ENCODE results near the gene CD36. TPM values are rescaled to one million over a fixed set of nuclear protein-coding genes. Genes with fewer than 3 reads are reported as not detected.

The CD36 gene
- total RNA-seq, 1 experiment from 2014 or later, result 1.4 TPM

DNA sequence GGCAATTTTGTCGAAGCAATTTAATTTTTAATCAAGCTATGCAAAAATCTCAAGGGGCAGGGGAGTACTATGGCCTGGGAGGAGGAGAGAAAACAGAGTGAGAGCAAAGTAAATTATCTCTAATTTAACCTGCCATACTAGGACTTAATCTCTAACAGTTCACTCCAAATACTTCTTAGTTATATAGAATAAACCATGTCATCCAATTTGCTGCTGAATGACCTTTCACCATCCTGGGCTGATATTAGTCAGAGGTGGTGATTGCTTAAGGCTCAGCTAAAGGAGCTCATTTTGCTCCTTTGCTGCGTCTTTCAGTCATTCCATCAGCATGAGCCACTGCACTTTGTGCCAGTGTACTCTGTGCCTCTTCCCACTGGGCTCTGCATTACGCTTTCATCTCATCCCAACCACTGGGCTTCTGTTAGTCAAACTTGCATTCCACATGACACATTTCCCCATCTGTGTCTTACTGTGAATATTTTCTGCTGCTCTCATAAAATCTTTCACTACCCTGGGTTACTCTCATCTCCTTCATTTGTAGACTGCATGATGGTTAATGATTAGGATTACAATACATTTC lies 84.3 kb downstream of the CD36 start:
- peak; percentile 57 for ATAC-seq
- POLR2A ChIA-PET, result interaction anchor here (0.7 kb wide), 1 partner anchor 842 kb away, joined by 4 read pairs; no protein-coding TSS in a partner anchor
- peaks cover 64% of the 10 kb centered on the region for H3K4me1 Mint-ChIP-seq
- TF ChIP-seq ATF1 (CRISPR knock-in tag; IDR thresholded peaks at IDR 0.05) (no peak), HMGA2 (CRISPR knock-in tag; IDR thresholded peaks at IDR 0.05) (no peak), RELA (CRISPR knock-in tag; IDR thresholded peaks at IDR 0.05; ENCODE audit: borderline replicate concordance) (no peak), ZNF232 (CRISPR knock-in tag; IDR thresholded peaks at IDR 0.05) (no peak)
- TF ChIP-seq, protein P1, sequence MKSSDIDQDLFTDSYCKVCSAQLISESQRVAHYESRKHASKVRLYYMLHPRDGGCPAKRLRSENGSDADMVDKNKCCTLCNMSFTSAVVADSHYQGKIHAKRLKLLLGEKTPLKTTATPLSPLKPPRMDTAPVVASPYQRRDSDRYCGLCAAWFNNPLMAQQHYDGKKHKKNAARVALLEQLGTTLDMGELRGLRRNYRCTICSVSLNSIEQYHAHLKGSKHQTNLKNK (CRISPR knock-in tag; IDR thresholded peaks at IDR 0.05), result no peak
- TF ChIP-seq, protein P2, sequence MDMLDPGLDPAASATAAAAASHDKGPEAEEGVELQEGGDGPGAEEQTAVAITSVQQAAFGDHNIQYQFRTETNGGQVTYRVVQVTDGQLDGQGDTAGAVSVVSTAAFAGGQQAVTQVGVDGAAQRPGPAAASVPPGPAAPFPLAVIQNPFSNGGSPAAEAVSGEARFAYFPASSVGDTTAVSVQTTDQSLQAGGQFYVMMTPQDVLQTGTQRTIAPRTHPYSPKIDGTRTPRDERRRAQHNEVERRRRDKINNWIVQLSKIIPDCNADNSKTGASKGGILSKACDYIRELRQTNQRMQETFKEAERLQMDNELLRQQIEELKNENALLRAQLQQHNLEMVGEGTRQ (CRISPR knock-in tag; IDR thresholded peaks at IDR 0.05), result no peak
- no peak for DNase-seq (ENCODE audit: low spot score)
- no peaks in the 10 kb centered on the region for H3K9me3 Mint-ChIP-seq
- peak overlapping the region; percentile 98 for H3K27ac Mint-ChIP-seq
- peak overlapping the region; percentile 10; the same call in 1 of the 2 replicates for H3K4me3 Mint-ChIP-seq
- CTCF ChIA-PET, result interaction anchor here (0.6 to 1.7 kb wide), 2 partner anchors 10 to 339 kb away, joined by 3 to 6 read pairs; no protein-coding TSS in a partner anchor
- H3K27me3 Mint-ChIP-seq (ENCODE audit: low read depth), result no peaks in the 10 kb centered on the region
- H3K36me3 Mint-ChIP-seq, result no peaks in the 10 kb centered on the region

DNA sequence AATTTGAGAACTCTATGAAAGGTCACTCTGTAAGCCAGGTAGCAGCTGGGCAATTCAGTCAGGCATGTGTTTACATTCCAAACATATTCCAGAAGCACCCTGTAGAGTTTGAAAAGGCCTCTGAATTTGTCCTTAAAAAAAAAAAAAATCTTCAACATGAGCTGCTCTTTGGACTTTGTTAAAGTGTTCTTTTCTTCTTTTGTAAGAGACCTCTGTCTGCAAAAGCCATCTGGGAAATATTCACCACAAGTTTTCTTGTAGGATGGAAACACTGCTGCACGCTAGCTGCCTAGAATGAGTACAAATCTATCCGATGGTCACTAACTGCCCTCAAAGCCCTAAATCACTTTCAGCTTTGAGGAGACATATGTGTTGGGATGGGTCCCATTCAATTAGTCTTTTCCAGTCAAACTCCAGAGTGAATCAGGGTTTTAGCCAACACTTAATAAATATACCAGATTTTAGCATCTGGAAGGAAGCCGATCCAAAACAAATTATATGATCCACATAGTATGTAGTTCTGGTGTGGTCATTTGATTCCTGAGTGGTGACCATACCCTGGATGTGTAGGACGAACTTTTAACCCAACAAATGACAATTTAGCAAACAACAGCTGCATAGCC lies 85.9 kb downstream of the CD36 start:
- no peaks in the 10 kb centered on the region for H3K9me3 Mint-ChIP-seq
- peaks cover 66% of the 10 kb centered on the region for H3K4me1 Mint-ChIP-seq
- peak overlapping the region; percentile 98 for H3K27ac Mint-ChIP-seq
- ATAC-seq (peak; percentile 65), DNase-seq (ENCODE audit: low spot score) (no peak)
- no peak for TF ChIP-seq SMAD3 (CRISPR knock-in tag; IDR thresholded peaks at IDR 0.05; ENCODE audit: borderline replicate concordance)
- no peak for TF ChIP-seq ZNF671 (CRISPR knock-in tag; IDR thresholded peaks at IDR 0.05)
- TF ChIP-seq NR3C1 (CRISPR knock-in tag; conservative IDR thresholded peaks at IDR 0.05; ENCODE audit: low read depth), result no peak
- TF ChIP-seq, protein P3, sequence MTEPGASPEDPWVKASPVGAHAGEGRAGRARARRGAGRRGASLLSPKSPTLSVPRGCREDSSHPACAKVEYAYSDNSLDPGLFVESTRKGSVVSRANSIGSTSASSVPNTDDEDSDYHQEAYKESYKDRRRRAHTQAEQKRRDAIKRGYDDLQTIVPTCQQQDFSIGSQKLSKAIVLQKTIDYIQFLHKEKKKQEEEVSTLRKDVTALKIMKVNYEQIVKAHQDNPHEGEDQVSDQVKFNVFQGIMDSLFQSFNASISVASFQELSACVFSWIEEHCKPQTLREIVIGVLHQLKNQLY (CRISPR knock-in tag; IDR thresholded peaks at IDR 0.05), result no peak
- no peak for TF ChIP-seq KAT7 (CRISPR knock-in tag; IDR thresholded peaks at IDR 0.05; ENCODE audit: borderline replicate concordance)
- TF ChIP-seq ZNF121 (CRISPR knock-in tag; IDR thresholded peaks at IDR 0.05), result no peak
- TF ChIP-seq, protein P4, sequence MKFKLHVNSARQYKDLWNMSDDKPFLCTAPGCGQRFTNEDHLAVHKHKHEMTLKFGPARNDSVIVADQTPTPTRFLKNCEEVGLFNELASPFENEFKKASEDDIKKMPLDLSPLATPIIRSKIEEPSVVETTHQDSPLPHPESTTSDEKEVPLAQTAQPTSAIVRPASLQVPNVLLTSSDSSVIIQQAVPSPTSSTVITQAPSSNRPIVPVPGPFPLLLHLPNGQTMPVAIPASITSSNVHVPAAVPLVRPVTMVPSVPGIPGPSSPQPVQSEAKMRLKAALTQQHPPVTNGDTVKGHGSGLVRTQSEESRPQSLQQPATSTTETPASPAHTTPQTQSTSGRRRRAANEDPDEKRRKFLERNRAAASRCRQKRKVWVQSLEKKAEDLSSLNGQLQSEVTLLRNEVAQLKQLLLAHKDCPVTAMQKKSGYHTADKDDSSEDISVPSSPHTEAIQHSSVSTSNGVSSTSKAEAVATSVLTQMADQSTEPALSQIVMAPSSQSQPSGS (CRISPR knock-in tag; IDR thresholded peaks at IDR 0.05; ENCODE audit: borderline replicate concordance, low read depth), result no peak
- no peaks in the 10 kb centered on the region; the same call in 1 of the 2 replicates for H3K27me3 Mint-ChIP-seq (ENCODE audit: low read depth)
- POLR2A ChIA-PET, result interaction anchor here (0.5 kb wide), 1 partner anchor 57 kb away, joined by 3 read pairs; no protein-coding TSS in a partner anchor
- no peaks in the 10 kb centered on the region for H3K36me3 Mint-ChIP-seq
- 0 out of 2 replicates have a peak overlapping the region, but pooled peaks have one; percentile 4 for H3K4me3 Mint-ChIP-seq
- CTCF ChIA-PET, result interaction anchor here (0.6 to 1.7 kb wide), 5 partner anchors 9 to 746 kb away, joined by 3 to 9 read pairs (median 3); no protein-coding TSS in a partner anchor

DNA sequence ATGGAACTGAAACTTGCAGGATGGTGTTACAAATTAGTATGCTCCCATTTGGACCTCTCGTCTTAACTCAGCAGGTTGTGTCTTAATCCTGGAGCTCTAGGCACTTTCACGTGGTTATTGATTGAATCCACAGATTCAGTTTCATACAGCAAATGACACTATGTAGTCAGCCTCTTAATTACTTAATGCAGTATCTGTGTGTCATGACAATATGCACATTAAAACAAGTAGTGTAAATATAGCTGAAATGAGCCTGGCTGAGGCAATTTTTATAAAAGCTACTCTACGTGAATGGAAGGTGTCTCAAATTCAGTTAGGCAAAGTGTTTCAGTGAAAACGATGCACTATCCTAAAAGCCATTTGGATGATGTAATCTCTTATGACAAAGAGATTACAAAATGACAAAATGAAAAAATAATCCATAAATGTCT lies 86.8 kb downstream of the CD36 start:
- POLR2A ChIA-PET, result no interaction called here
- Mint-ChIP-seq H3K9me3 (no peaks in the 10 kb centered on the region), H3K36me3 (no peaks in the 10 kb centered on the region), H3K27ac (peak overlapping the region; percentile 98; the same call in 1 of the 2 replicates), H3K27me3 (ENCODE audit: low read depth) (no peaks in the 10 kb centered on the region; the same call in none of the 2 replicates), H3K4me3 (no peak overlapping the region), H3K4me1 (peaks cover 72% of the 10 kb centered on the region)
- CTCF ChIA-PET, result interaction anchor here (0.6 to 1.7 kb wide), 2 partner anchors 483 to 745 kb away, joined by 4 to 9 read pairs; no protein-coding TSS in a partner anchor
- TF ChIP-seq, protein P5, sequence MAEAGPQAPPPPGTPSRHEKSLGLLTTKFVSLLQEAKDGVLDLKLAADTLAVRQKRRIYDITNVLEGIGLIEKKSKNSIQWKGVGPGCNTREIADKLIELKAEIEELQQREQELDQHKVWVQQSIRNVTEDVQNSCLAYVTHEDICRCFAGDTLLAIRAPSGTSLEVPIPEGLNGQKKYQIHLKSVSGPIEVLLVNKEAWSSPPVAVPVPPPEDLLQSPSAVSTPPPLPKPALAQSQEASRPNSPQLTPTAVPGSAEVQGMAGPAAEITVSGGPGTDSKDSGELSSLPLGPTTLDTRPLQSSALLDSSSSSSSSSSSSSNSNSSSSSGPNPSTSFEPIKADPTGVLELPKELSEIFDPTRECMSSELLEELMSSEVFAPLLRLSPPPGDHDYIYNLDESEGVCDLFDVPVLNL (CRISPR knock-in tag; IDR thresholded peaks at IDR 0.05; ENCODE audit: borderline replicate concordance, low read depth), result no peak
- TF ChIP-seq ZNF232 (CRISPR knock-in tag; IDR thresholded peaks at IDR 0.05) (no peak), SOX15 (CRISPR knock-in tag; IDR thresholded peaks at IDR 0.05) (no peak), JAZF1 (CRISPR knock-in tag; IDR thresholded peaks at IDR 0.05) (no peak)
- TF ChIP-seq, protein P6, sequence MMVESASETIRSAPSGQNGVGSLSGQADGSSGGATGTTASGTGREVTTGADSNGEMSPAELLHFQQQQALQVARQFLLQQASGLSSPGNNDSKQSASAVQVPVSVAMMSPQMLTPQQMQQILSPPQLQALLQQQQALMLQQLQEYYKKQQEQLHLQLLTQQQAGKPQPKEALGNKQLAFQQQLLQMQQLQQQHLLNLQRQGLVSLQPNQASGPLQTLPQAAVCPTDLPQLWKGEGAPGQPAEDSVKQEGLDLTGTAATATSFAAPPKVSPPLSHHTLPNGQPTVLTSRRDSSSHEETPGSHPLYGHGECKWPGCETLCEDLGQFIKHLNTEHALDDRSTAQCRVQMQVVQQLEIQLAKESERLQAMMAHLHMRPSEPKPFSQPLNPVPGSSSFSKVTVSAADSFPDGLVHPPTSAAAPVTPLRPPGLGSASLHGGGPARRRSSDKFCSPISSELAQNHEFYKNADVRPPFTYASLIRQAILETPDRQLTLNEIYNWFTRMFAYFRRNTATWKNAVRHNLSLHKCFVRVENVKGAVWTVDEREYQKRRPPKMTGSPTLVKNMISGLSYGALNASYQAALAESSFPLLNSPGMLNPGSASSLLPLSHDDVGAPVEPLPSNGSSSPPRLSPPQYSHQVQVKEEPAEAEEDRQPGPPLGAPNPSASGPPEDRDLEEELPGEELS (CRISPR knock-in tag; IDR thresholded peaks at IDR 0.05), result no peak
- TF ChIP-seq, protein P7, sequence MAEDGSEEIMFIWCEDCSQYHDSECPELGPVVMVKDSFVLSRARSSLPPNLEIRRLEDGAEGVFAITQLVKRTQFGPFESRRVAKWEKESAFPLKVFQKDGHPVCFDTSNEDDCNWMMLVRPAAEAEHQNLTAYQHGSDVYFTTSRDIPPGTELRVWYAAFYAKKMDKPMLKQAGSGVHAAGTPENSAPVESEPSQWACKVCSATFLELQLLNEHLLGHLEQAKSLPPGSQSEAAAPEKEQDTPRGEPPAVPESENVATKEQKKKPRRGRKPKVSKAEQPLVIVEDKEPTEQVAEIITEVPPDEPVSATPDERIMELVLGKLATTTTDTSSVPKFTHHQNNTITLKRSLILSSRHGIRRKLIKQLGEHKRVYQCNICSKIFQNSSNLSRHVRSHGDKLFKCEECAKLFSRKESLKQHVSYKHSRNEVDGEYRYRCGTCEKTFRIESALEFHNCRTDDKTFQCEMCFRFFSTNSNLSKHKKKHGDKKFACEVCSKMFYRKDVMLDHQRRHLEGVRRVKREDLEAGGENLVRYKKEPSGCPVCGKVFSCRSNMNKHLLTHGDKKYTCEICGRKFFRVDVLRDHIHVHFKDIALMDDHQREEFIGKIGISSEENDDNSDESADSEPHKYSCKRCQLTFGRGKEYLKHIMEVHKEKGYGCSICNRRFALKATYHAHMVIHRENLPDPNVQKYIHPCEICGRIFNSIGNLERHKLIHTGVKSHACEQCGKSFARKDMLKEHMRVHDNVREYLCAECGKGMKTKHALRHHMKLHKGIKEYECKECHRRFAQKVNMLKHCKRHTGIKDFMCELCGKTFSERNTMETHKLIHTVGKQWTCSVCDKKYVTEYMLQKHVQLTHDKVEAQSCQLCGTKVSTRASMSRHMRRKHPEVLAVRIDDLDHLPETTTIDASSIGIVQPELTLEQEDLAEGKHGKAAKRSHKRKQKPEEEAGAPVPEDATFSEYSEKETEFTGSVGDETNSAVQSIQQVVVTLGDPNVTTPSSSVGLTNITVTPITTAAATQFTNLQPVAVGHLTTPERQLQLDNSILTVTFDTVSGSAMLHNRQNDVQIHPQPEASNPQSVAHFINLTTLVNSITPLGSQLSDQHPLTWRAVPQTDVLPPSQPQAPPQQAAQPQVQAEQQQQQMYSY (CRISPR knock-in tag; IDR thresholded peaks at IDR 0.05), result no peak
- TF ChIP-seq, protein P8, sequence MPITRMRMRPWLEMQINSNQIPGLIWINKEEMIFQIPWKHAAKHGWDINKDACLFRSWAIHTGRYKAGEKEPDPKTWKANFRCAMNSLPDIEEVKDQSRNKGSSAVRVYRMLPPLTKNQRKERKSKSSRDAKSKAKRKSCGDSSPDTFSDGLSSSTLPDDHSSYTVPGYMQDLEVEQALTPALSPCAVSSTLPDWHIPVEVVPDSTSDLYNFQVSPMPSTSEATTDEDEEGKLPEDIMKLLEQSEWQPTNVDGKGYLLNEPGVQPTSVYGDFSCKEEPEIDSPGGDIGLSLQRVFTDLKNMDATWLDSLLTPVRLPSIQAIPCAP (CRISPR knock-in tag; IDR thresholded peaks at IDR 0.05), result no peak
- ATAC-seq (no peak), DNase-seq (ENCODE audit: low spot score) (no peak)

Measured in WTC11 (cell line).